GM23338 (cell line): ENCODE data around the gene IVD.
"Not testable (repeated sequence)": the region's sequence is repeated elsewhere in the genome, so short reads cannot be mapped to it uniquely, and the experiment has no call there.

Experiments
- CREB1 ChIP-seq: fragments of 250-450 bp; sonication (Bioruptor Pico); IDR thresholded peaks from 2 replicates; pipeline ENCODE4 v1.5.0; 2020; ENCODE audit warnings: low read depth, mild to moderate bottlenecking, moderate library complexity
- EZH2 ChIP-seq: fragments of 200-600 bp; sonication (generic); IDR thresholded peaks from one replicate; pipeline ENCODE4 v1.8.0; 2017; ENCODE audit warnings: antibody characterized with exemption, mild to moderate bottlenecking, low read depth; ENCODE audit not compliant: unreplicated experiment
- EZH2phosphoT487 ChIP-seq: fragments of 200-600 bp; sonication (generic); IDR thresholded peaks from one replicate; pipeline ENCODE4 v1.8.1; 2018; ENCODE audit warnings: antibody characterized with exemption; ENCODE audit not compliant: unreplicated experiment
- JUNB ChIP-seq: IDR thresholded peaks from one replicate; pipeline ENCODE4 v1.6.1; 2016; ENCODE audit warnings: antibody characterized with exemption; ENCODE audit not compliant: unreplicated experiment
- NANOG ChIP-seq: IDR thresholded peaks from 2 replicates; pipeline ENCODE4 v1.6.1; 2016; ENCODE audit warnings: antibody characterized with exemption, borderline replicate concordance
- POLR2AphosphoS5 ChIP-seq: IDR thresholded peaks from 2 replicates; pipeline ENCODE4 v1.6.1; 2016; ENCODE audit warnings: antibody characterized with exemption, low read depth
- TF ChIP-seq, protein P1 (sequence below), 2 experiments: fragments of 200-600 bp in 1 of 2; sonication (generic) in 1 of 2; conservative IDR thresholded peaks; 2 replicates each; pipeline versions ENCODE4 v1.5.1 to v1.6.1; 2016 to 2017; ENCODE audit warnings: antibody characterized with exemption in 2 of 2, low read depth in 2 of 2, mild to moderate bottlenecking in 2 of 2, moderate library complexity in 1 of 2
- TF ChIP-seq, protein P2 (sequence below): IDR thresholded peaks from one replicate; pipeline ENCODE4 v1.6.1; 2018; ENCODE audit warnings: antibody characterized with exemption; ENCODE audit not compliant: unreplicated experiment
- TF ChIP-seq, protein P3 (sequence below): IDR thresholded peaks from 2 replicates; pipeline ENCODE4 v1.6.1; 2016; ENCODE audit warnings: antibody characterized with exemption
- TF ChIP-seq, protein P4 (sequence below): fragments of 250-450 bp; sonication (Bioruptor Pico); IDR thresholded peaks from 2 replicates; pipeline ENCODE4 v1.5.0; 2020; ENCODE audit warnings: mild to moderate bottlenecking, moderate library complexity

DNA sequence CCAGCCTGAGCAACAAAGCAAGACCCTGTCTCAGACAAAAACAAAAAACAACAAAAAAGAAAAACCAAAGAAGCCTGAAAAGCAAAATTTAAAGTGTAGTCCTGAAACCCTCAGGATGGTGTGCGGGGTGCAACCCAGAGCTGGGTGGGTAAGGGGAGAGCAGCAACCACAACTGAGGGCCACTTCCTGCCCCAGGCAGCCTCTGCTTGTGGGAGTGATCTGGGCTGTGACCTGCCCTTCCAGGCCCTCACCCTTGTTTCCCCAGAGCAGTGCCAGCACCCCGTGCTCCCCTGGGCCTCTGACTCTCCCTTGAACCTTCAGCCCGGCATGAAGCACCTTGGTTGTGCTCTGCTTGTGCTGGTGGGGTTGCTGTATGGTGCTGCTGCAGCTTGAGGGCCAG lies 48.3 kb downstream of the IVD start:
- TF ChIP-seq, protein P1, sequence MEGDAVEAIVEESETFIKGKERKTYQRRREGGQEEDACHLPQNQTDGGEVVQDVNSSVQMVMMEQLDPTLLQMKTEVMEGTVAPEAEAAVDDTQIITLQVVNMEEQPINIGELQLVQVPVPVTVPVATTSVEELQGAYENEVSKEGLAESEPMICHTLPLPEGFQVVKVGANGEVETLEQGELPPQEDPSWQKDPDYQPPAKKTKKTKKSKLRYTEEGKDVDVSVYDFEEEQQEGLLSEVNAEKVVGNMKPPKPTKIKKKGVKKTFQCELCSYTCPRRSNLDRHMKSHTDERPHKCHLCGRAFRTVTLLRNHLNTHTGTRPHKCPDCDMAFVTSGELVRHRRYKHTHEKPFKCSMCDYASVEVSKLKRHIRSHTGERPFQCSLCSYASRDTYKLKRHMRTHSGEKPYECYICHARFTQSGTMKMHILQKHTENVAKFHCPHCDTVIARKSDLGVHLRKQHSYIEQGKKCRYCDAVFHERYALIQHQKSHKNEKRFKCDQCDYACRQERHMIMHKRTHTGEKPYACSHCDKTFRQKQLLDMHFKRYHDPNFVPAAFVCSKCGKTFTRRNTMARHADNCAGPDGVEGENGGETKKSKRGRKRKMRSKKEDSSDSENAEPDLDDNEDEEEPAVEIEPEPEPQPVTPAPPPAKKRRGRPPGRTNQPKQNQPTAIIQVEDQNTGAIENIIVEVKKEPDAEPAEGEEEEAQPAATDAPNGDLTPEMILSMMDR (conservative IDR thresholded peaks at IDR 0.05; ENCODE audit: low read depth in 2 of 2): not testable (repeated sequence)
- TF ChIP-seq, protein P2, sequence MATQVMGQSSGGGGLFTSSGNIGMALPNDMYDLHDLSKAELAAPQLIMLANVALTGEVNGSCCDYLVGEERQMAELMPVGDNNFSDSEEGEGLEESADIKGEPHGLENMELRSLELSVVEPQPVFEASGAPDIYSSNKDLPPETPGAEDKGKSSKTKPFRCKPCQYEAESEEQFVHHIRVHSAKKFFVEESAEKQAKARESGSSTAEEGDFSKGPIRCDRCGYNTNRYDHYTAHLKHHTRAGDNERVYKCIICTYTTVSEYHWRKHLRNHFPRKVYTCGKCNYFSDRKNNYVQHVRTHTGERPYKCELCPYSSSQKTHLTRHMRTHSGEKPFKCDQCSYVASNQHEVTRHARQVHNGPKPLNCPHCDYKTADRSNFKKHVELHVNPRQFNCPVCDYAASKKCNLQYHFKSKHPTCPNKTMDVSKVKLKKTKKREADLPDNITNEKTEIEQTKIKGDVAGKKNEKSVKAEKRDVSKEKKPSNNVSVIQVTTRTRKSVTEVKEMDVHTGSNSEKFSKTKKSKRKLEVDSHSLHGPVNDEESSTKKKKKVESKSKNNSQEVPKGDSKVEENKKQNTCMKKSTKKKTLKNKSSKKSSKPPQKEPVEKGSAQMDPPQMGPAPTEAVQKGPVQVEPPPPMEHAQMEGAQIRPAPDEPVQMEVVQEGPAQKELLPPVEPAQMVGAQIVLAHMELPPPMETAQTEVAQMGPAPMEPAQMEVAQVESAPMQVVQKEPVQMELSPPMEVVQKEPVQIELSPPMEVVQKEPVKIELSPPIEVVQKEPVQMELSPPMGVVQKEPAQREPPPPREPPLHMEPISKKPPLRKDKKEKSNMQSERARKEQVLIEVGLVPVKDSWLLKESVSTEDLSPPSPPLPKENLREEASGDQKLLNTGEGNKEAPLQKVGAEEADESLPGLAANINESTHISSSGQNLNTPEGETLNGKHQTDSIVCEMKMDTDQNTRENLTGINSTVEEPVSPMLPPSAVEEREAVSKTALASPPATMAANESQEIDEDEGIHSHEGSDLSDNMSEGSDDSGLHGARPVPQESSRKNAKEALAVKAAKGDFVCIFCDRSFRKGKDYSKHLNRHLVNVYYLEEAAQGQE: not testable (repeated sequence)
- TF ChIP-seq POLR2AphosphoS5; EZH2phosphoT487; JUNB; EZH2; CREB1 (CRISPR knock-in tag); NANOG: not testable (repeated sequence)
- TF ChIP-seq, protein P3, sequence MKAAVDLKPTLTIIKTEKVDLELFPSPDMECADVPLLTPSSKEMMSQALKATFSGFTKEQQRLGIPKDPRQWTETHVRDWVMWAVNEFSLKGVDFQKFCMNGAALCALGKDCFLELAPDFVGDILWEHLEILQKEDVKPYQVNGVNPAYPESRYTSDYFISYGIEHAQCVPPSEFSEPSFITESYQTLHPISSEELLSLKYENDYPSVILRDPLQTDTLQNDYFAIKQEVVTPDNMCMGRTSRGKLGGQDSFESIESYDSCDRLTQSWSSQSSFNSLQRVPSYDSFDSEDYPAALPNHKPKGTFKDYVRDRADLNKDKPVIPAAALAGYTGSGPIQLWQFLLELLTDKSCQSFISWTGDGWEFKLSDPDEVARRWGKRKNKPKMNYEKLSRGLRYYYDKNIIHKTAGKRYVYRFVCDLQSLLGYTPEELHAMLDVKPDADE: not testable (repeated sequence)
- TF ChIP-seq, protein P4, sequence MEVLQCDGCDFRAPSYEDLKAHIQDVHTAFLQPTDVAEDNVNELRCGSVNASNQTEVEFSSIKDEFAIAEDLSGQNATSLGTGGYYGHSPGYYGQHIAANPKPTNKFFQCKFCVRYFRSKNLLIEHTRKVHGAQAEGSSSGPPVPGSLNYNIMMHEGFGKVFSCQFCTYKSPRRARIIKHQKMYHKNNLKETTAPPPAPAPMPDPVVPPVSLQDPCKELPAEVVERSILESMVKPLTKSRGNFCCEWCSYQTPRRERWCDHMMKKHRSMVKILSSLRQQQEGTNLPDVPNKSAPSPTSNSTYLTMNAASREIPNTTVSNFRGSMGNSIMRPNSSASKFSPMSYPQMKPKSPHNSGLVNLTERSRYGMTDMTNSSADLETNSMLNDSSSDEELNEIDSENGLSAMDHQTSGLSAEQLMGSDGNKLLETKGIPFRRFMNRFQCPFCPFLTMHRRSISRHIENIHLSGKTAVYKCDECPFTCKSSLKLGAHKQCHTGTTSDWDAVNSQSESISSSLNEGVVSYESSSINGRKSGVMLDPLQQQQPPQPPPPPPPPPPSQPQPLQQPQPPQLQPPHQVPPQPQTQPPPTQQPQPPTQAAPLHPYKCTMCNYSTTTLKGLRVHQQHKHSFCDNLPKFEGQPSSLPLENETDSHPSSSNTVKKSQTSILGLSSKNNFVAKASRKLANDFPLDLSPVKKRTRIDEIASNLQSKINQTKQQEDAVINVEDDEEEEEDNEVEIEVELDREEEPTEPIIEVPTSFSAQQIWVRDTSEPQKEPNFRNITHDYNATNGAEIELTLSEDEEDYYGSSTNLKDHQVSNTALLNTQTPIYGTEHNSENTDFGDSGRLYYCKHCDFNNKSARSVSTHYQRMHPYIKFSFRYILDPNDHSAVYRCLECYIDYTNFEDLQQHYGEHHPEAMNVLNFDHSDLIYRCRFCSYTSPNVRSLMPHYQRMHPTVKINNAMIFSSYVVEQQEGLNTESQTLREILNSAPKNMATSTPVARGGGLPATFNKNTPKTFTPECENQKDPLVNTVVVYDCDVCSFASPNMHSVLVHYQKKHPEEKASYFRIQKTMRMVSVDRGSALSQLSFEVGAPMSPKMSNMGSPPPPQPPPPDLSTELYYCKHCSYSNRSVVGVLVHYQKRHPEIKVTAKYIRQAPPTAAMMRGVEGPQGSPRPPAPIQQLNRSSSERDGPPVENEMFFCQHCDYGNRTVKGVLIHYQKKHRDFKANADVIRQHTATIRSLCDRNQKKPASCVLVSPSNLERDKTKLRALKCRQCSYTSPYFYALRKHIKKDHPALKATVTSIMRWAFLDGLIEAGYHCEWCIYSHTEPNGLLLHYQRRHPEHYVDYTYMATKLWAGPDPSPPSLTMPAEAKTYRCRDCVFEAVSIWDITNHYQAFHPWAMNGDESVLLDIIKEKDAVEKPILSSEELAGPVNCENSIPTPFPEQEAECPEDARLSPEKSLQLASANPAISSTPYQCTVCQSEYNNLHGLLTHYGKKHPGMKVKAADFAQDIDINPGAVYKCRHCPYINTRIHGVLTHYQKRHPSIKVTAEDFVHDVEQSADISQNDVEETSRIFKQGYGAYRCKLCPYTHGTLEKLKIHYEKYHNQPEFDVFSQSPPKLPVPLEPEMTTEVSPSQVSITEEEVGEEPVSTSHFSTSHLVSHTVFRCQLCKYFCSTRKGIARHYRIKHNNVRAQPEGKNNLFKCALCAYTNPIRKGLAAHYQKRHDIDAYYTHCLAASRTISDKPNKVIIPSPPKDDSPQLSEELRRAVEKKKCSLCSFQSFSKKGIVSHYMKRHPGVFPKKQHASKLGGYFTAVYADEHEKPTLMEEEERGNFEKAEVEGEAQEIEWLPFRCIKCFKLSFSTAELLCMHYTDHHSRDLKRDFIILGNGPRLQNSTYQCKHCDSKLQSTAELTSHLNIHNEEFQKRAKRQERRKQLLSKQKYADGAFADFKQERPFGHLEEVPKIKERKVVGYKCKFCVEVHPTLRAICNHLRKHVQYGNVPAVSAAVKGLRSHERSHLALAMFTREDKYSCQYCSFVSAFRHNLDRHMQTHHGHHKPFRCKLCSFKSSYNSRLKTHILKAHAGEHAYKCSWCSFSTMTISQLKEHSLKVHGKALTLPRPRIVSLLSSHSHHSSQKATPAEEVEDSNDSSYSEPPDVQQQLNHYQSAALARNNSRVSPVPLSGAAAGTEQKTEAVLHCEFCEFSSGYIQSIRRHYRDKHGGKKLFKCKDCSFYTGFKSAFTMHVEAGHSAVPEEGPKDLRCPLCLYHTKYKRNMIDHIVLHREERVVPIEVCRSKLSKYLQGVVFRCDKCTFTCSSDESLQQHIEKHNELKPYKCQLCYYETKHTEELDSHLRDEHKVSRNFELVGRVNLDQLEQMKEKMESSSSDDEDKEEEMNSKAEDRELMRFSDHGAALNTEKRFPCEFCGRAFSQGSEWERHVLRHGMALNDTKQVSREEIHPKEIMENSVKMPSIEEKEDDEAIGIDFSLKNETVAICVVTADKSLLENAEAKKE (CRISPR knock-in tag): not testable (repeated sequence)
